ENCODE measurements around the gene GAREM1. TPM values are rescaled to one million over a fixed set of nuclear protein-coding genes. Genes with fewer than 3 reads are reported as not detected.

GAREM1 gene
- total and polyA plus RNA-seq, 2 of the 8 experiments (the other 6 are each of a cell fraction or from before 2014, with no cell fraction given) = 3.6 to 9.2 TPM

- TF ChIP-seq TAF1 (IDR thresholded peaks at IDR 0.05; ENCODE audit: low read depth, low read length) = no peak
- TF ChIP-seq CTBP2 (IDR thresholded peaks at IDR 0.05; ENCODE audit: borderline replicate concordance, insufficient read depth, insufficient read length, low read length) = no peak
- no peak for TF ChIP-seq BRCA1 (IDR thresholded peaks at IDR 0.05; ENCODE audit: low read depth, low read length)
These were observed 31.4 kb downstream of the GAREM1 start (continued) for GRCh38 chr18:32439241-32439640.

Data from H1 (cell line).